Measurements from ENCODE around the gene ALDH1B1. TPM values are rescaled to one million over a fixed set of nuclear protein-coding genes. Genes with fewer than 3 reads are reported as not detected.

The ALDH1B1 gene
- total RNA-seq, 1 experiment from 2014 or later = 46.6 TPM

- H3K79me2 ChIP-seq (ENCODE audit: insufficient read depth, low read length) = no peaks in the 10 kb centered on the region
- H3K4me1 ChIP-seq (ENCODE audit: control insufficient read depth in 1 of 2, insufficient read depth in 2 of 2, low read length in 2 of 2) = no peaks in the 10 kb centered on the region
- peaks cover 2% of the 10 kb centered on the region; the same call in 1 of the 2 replicates for H3K27me3 ChIP-seq (ENCODE audit: insufficient read depth, low read length)
- H3K9me2 ChIP-seq (ENCODE audit: insufficient read depth) = no peaks in the 10 kb centered on the region
- no peaks in the 10 kb centered on the region for H3K9me3 ChIP-seq (ENCODE audit: control insufficient read depth in 1 of 2, insufficient read depth in 1 of 2, low read depth in 1 of 2, low read length in 2 of 2)
- no peak for TF ChIP-seq ELF1 (IDR thresholded peaks at IDR 0.05; ENCODE audit: borderline replicate concordance, low read depth)
- TF ChIP-seq MAX (IDR thresholded peaks at IDR 0.05) = no peak
- TF ChIP-seq JUND (IDR thresholded peaks at IDR 0.05) = no peak
- TF ChIP-seq ZBTB33 (IDR thresholded peaks at IDR 0.05; ENCODE audit: extremely low read depth, insufficient replicate concordance, low read length) = no peak
- TF ChIP-seq FOSL1 (IDR thresholded peaks at IDR 0.05; ENCODE audit: low read depth) = no peak
- TF ChIP-seq CTCF (IDR thresholded peaks at IDR 0.05 in 2 of 3, conservative IDR thresholded peaks at IDR 0.05 in 1 of 3; ENCODE audit: borderline replicate concordance in 1 of 3, insufficient read depth in 1 of 3, low read depth in 2 of 3, low read length in 2 of 3) = no peak
- TF ChIP-seq, protein P1, sequence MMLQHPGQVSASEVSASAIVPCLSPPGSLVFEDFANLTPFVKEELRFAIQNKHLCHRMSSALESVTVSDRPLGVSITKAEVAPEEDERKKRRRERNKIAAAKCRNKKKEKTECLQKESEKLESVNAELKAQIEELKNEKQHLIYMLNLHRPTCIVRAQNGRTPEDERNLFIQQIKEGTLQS (IDR thresholded peaks at IDR 0.05) = no peak
- no peak for TF ChIP-seq EZH2 (IDR thresholded peaks at IDR 0.05)
- TF ChIP-seq, protein P2, sequence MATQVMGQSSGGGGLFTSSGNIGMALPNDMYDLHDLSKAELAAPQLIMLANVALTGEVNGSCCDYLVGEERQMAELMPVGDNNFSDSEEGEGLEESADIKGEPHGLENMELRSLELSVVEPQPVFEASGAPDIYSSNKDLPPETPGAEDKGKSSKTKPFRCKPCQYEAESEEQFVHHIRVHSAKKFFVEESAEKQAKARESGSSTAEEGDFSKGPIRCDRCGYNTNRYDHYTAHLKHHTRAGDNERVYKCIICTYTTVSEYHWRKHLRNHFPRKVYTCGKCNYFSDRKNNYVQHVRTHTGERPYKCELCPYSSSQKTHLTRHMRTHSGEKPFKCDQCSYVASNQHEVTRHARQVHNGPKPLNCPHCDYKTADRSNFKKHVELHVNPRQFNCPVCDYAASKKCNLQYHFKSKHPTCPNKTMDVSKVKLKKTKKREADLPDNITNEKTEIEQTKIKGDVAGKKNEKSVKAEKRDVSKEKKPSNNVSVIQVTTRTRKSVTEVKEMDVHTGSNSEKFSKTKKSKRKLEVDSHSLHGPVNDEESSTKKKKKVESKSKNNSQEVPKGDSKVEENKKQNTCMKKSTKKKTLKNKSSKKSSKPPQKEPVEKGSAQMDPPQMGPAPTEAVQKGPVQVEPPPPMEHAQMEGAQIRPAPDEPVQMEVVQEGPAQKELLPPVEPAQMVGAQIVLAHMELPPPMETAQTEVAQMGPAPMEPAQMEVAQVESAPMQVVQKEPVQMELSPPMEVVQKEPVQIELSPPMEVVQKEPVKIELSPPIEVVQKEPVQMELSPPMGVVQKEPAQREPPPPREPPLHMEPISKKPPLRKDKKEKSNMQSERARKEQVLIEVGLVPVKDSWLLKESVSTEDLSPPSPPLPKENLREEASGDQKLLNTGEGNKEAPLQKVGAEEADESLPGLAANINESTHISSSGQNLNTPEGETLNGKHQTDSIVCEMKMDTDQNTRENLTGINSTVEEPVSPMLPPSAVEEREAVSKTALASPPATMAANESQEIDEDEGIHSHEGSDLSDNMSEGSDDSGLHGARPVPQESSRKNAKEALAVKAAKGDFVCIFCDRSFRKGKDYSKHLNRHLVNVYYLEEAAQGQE (IDR thresholded peaks at IDR 0.05; ENCODE audit: low read depth) = no peak
- no peak overlapping the region for H3K4me3 ChIP-seq (replicated peaks in 1 of 2; ENCODE audit: low read depth in 1 of 2, low read length in 2 of 2)
- no peak overlapping the region for H3K4me2 ChIP-seq (ENCODE audit: low read length)
- H3K9ac ChIP-seq (ENCODE audit: low read length) = no peak overlapping the region
- ATAC-seq = no peak
- no peak overlapping the region for H3K27ac ChIP-seq (ENCODE audit: low read depth, low read length)
- intact Hi-C loops (cut with micrococcal nuclease) = no loop called here
- ChIA-PET POLR2A (no interaction called here), CTCF (no interaction called here), RAD21 (ENCODE audit: low non-redundant PET in 1 of 2, low total read pairs in 2 of 2, uncharacterized antibody in 2 of 2, unreplicated experiment in 2 of 2) (no interaction called here)
- BruUV-seq (replicated peaks) = no TSS peak
- DNase-seq (ENCODE audit: low read depth, low spot score) = no peak
- H4K20me1 ChIP-seq (ENCODE audit: insufficient read depth) = no peaks in the 10 kb centered on the region
- no peak overlapping the region for H2AFZ ChIP-seq (ENCODE audit: low read depth, low read length, poor library complexity, severe bottlenecking)
- H3K36me3 ChIP-seq (ENCODE audit: control insufficient read depth in 1 of 2, insufficient read depth in 2 of 2, low read length in 2 of 2) = no peaks in the 10 kb centered on the region
Observed at GRCh38 chr9:38431116-38431515, 38.6 kb downstream of the ALDH1B1 start.

Data from HCT116 (cell line).